SIG-M5 (cell line): Measurements from ENCODE around the gene CRTC3.

ENCODE experiments used
- DNase-seq: peaks from one replicate; lab custom pipeline; 2025; lab: John Stamatoyannopoulos, UW

Gene CRTC3

GRCh38 chr15:90562669-90563068, 32.9 kb downstream of the CRTC3 start:
- no peak for DNase-seq

DNA sequence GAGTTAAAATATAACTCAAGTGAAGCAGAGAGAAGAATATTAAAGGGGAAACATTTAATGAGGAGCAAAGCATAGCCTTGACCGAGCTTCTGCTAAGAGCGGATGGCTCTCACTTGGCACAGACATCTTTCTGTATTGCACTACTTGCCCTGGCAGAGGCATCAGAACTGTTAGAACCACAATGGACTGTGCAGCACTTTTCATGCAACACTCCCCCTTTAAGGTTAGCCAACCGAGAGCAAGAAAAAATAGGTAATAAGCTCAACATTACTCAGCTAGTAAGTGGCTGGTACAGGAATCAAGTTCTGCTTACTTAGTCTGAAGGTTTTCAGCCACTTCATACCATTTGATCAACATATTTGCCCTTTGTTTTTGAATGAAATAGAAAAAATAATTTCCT, 33.7 kb downstream of the CRTC3 start:
- no peak for DNase-seq

DNA sequence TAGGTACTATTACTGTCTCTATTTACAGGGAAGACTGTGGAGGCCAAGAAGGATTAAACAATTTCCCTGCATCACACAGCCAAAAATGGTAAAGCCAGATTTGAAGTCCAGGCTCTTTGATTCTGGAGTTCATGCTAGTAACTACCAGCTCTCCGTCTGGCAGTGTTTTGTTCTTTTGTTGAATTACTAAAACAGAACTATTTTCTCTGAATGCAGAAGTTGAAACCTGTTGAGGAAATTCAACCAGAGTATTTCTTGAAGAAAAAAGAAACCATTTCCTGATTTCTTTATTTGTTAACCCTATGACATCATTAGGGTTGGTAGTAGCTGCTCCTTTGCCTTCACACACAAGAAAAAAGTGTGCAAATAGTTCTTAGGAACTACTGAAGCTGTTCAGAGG, 34.3 kb downstream of the CRTC3 start:
- DNase-seq, result peak; percentile 35

DNA sequence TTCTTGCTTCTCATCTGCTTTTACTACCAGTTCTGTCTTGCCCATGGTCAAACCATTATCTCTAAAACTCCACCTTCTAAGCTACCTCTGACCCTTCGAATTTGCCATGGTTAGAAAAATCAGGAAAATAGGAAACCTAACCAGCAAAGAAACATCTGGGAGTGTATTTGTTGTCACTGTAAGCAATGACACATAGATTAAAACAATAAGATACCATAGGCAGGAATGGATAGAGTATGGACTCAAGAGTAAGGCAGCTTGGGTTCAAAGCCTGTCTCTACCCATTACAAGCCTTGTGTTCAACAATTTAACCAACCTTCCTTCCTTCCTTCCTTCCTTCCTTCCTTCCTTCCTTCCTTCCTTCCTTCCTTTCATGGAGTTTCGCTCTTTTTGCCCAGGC, 34.9 kb downstream of the CRTC3 start:
- no peak for DNase-seq

DNA sequence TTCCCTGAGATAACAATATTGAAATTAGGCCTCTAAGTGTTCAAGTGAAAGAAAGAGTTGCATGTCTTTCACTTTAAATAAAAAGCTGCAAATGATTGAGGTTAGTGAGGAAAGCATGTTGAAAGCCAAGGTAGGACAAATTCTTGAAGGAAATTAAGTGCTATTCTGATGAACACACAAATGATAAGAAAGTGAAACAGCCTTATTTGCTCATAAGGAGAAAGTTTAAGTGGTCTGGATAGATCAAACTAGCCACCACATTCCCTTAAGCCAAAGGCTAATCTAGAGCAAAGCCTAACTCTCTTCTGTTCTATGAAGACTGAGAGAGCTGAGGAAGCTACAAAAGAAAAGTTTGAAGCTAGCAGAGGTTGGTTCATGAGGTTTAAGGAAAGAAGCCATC, 36.1 kb downstream of the CRTC3 start:
- no peak for DNase-seq

DNA sequence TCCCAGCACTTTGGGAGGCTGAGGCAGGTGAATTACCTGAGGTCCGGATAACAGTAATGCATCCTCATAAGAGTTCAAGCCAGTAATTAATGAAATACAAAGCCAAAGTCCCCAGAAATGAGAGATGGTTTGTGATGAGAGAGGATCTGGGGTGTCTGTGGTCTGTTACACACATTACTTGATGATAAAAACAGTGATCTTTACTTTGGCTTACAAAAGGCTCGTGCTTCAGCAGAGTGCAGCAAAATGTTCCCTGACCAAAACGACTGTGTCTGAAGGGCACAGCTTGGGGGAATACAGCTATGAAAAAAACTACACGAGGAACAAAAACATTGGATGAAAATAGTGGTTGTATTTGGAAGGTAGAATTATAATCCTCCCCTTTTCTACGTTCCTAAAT, 40.9 kb downstream of the CRTC3 start:
- DNase-seq, result no peak

DNA sequence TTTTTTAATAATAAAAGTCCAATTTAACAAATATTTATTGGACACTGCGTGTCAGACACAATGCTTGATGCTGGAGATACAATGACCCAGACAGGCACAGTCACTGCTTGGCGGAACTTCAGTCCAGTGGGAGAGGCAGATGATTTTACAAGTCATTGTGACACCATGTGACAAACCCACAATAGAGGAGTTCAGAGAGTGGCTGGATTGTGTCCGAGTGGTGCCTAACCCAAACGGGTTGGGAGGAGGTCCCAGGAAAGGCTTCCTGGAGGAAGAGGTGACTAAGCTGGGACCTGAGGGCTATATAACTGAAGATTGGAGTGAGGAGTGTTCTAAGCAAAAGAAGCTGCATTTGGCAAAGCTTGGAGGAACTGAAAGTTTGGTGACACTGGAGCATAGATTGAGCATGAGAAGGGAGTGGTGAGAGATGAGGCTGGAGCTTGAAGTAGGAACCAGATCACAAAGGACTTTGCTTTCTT, 41.4 kb downstream of the CRTC3 start:
- DNase-seq, result no peak

DNA sequence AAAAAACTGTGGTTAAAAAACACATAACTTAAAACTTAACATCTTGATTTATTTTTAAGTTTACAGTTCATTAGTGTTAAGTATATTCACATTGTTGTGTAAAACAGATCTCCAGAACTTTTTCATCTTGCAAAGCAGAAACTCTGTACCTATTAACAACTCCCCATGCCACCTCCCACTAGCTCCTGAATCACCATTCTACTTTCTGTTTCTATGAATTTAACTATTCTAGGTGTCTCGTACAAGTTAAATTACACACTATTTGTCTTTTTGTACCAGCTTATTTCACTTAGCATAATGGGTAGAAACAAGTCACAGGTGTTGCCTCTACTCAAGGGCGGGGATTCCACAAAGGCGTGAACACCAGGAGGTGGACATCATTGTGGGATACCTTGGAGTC, 43.2 kb downstream of the CRTC3 start:
- DNase-seq, result no peak

DNA sequence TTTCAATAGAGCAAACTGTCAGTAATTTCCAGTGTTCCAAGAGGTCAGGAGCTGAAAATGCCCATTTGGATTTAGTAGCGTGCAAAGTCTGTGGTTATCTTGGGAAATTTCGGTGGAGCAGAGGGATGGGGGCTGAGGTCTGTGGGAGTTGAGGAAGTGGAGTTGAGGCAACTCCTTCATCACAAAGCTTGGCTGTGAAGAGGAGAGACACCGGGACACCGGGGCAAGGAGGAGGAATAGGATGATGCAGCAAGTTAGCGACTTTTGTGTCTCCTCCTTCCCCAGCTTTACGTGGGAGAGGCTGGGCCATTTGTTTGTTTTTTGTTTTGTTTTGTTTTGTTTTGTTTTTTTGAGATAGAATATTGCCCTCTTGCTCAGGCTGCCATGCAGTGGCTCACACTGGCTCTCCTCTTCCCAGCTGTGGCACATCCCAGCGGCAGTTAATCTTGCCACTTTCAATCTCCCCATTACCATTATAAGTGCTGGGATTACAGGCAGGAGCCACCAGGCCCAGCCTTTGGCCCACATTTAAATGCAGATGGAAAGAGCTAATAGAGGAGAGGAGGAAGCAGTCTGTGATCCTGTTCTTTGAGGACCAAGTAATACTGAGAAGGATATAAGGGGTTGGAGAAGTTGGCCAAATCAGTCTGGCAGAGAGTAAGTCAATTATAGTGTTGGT, 47.1 kb downstream of the CRTC3 start:
- no peak for DNase-seq

DNA sequence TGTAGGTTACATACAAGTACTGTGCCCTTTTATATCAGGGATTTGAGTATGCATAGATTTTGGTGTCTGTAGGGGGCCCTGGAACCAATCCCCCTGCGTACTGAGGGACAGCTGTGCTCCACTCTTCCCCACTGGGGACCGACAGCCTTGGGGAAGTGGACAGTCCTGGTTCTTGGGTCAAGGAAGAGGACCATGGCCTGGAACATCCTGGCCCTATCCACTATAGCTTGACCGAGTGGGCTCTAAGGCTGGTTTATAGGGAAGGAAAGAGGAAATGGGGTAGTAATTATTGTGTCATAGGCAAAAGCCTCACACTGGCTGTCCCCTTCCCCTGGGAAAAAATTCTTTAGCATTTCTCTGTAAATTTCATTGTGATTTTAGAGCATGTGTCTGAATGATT, 49.5 kb downstream of the CRTC3 start:
- no peak for DNase-seq

DNA sequence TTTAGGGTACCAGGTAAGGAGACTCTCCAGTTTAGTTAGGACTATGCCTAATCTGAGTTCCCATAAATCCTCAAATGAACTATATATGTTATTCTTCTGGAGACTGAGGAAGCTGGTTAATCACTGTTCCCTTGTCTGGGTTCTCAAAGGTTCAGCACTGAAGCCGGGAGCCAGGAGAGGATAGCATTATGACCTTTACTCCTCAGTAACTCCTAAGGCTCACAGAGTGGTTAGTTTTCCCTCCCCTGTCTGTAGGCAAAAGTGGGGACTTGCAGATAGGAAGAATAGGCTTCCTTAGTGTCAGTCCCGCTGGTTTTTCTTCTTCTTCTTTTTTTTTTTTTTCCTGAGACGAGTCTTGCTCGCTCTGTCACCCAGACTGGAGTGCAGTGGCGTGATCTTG, 50.4 kb downstream of the CRTC3 start:
- no peak for DNase-seq

DNA sequence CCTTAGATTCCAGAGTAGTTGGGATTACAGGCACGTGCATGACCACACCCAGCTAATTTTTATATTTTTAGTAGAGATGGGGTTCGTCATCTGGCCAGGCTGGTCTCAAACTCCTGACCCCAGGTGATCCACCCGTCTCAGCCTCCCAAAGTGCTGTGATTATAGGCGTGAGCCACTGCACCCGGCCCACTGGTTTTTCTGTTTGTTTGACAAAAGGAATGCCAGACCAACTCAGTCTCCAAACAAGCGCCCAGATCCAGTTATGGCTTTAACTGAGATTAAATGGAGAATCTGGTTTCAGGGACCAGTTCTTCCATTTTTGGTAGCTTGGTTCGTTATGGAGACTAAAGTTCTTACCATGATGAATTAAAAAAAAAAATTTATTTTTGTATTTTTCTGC, 50.8 kb downstream of the CRTC3 start:
- no peak for DNase-seq

- DNase-seq, result no peak
Measured at GRCh38 chr15:90580946-90581345, 51.2 kb downstream of the CRTC3 start.

GRCh38 chr15:90581771-90582352, 52.1 kb downstream of the CRTC3 start:
- DNase-seq, result no peak

DNA sequence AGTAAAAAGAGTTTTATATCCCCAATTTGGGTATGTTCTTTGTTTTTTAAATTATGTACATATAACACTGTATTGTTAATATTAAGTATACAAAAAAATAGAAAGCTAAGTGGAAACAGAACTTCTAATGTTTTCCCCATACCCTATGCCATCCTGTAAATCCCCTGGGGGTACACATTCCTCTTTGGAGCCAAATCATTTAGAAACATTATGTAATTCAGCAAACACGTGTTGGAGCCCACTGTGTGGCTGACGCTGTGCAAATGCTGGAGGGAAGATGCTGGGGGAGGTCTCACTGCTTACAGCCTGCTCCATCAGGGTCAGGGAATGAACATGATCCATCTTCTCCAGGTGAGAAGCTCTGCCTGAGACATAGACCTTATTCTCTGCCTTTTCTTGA, 52.8 kb downstream of the CRTC3 start:
- DNase-seq, result no peak

- no peak for DNase-seq
Measured at GRCh38 chr15:90583471-90584252, 53.9 kb downstream of the CRTC3 start.

- no peak for DNase-seq
Measured at GRCh38 chr15:90584841-90585240, 55.1 kb downstream of the CRTC3 start.

DNA sequence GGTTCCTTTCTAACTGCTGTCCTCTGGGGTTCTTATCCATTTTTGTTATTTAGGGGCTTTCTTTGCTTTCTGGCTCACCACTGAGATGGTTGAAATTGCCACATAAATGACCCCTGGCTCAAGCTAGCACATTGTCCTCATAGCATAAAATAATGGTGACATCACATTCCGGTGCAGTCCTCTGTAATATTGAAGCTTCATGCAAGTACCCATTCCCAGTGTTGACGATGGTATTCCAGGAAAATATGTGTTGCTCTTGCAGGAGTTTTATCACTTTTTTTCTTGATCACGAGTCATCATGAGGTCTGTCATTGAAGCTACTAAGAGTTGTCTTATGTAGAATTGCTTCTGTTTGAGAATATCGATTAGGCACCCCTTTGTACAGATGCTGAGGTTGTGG, 56.1 kb downstream of the CRTC3 start:
- DNase-seq, result no peak

GRCh38 chr15:90586948-90587347, 57.2 kb downstream of the CRTC3 start:
- DNase-seq, result no peak

GRCh38 chr15:90588427-90588826, 58.7 kb downstream of the CRTC3 start:
- DNase-seq, result no peak

DNA sequence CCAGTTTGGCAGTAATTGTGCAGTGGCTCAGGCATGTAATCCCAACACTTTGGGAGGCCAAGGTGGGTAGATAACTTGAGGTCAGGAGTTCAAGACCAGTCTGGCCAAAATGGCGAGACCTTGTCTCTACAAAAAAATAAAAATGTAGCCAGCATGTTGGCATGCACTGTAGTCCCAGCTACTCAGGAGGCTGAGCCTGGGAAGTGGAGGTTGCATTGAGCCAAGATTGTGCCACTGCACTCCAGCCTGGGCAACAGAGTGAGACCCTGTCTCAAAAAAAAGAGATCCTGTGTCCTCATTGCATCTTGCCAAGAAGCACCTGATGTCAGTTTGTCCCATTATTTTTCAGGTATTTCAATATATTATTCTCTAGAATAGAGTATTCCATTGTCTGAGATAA, 61.8 kb downstream of the CRTC3 start:
- no peak for DNase-seq

GRCh38 chr15:90592131-90592881, 62.6 kb downstream of the CRTC3 start:
- DNase-seq, result no peak
